SK-N-MC (cell line): ENCODE measurements around the gene EIF5A.

Experiments
- EZH2 ChIP-seq: fragments of 200-600 bp; sonication (generic); IDR thresholded peaks from one replicate; pipeline ENCODE4 v1.6.1; 2017; ENCODE audit warnings: antibody characterized with exemption
- FOXP2 ChIP-seq: optimal IDR thresholded peaks from 2 replicates; pipeline ENCODE3; 2011; ENCODE audit warnings: mild to moderate bottlenecking, moderate library complexity; ENCODE audit not compliant: insufficient read depth; ENCODE audit errors: extremely low read length, control extremely low read depth
- POLR2AphosphoS5 ChIP-seq: IDR thresholded peaks from 2 replicates; pipeline ENCODE4 v1.6.1; 2012; ENCODE audit warnings: mild to moderate bottlenecking, low read depth, low read length, borderline replicate concordance

DNA sequence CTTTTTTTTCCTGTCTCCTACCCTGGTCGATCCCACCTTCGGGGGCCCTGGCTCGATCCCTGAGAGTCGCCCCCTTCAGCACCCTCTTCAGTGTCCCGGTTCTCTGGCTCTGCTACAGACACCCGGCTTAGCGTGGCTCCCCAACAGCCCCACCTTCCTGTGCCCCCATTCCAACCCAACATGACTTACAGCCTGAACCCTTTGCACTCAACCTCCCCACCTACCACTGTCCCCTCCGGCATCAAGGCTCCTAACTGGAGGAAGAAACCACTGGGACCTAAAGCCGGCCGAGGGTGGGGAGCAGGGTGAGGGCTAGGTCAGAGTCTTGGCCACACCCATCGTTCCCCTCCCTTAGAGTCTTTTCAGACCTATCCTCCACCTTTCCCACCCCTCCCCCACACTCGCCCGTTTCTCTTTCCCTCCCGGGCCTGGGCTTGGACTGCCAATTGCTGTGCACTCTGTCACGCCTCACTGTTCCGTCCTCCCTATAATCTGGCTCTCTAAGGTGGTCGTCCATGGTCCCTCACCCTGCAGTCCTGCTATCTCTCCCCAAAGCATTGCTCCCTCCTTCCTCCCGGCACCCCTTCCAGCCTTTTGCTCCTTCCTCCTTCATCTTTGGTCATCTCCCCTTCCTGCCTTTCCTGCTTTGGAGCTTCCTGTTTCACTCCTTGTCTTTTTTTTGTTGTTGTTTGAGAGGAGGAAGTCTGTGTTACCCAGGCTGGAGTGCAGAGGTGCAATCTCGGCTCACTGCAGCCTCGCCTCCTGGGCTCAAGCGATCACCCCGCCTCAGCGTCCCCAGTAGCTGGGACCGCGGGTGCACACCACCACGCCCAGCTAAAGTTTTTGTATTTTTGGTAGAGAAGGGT, 44.3 kb upstream of the EIF5A start:
- TF ChIP-seq POLR2AphosphoS5 (no peak), EZH2 (no peak), FOXP2 (no peak)
